GM19455 (cell line): Measurements from ENCODE around the gene CIDEB.
"Not testable (repeated sequence)": the region's sequence is repeated elsewhere in the genome, so short reads cannot be mapped to it uniquely, and the experiment has no call there.

Source experiments
- ATAC-seq: cut with Tn5 transposase; IDR thresholded peaks from one replicate; pipeline ENCODE4 v1.9.1; 2021; ENCODE audit not compliant: unreplicated experiment

The CIDEB gene

GRCh38 chr14:24332268-24332993 is 24.7 kb upstream of the CIDEB start:
- peak; percentile 67 for ATAC-seq

GRCh38 chr14:24331731-24332267 is 24.0 kb upstream of the CIDEB start:
- ATAC-seq: no peak

GRCh38 chr14:24330973-24331674 is 23.3 kb upstream of the CIDEB start:
- no peak for ATAC-seq

- no peak for ATAC-seq
Measured at GRCh38 chr14:24329736-24330135, 22.0 kb upstream of the CIDEB start.

GRCh38 chr14:24329073-24329663 is 21.4 kb upstream of the CIDEB start:
- no peak for ATAC-seq

GRCh38 chr14:24327914-24328313 is 20.1 kb upstream of the CIDEB start:
- not testable (repeated sequence) for ATAC-seq

GRCh38 chr14:24327303-24327702 is 19.5 kb upstream of the CIDEB start:
- no peak for ATAC-seq

GRCh38 chr14:24325963-24326362 is 18.2 kb upstream of the CIDEB start:
- no peak for ATAC-seq

- no peak for ATAC-seq
Measured at GRCh38 chr14:24325041-24325530, 17.3 kb upstream of the CIDEB start.

- no peak for ATAC-seq
Measured at GRCh38 chr14:24324024-24324423, 16.2 kb upstream of the CIDEB start.

GRCh38 chr14:24323341-24323740 is 15.6 kb upstream of the CIDEB start:
- ATAC-seq: no peak

GRCh38 chr14:24322672-24323071 is 14.9 kb upstream of the CIDEB start:
- ATAC-seq: no peak

GRCh38 chr14:24321212-24321975 is 13.6 kb upstream of the CIDEB start:
- no peak for ATAC-seq

GRCh38 chr14:24317141-24317928 is 9.6 kb upstream of the CIDEB start:
- no peak for ATAC-seq

GRCh38 chr14:24316597-24316950 is 8.8 kb upstream of the CIDEB start:
- ATAC-seq: no peak

GRCh38 chr14:24315807-24316596 is 8.2 kb upstream of the CIDEB start:
- no peak for ATAC-seq

- ATAC-seq: no peak
Measured at GRCh38 chr14:24315243-24315806, 7.5 kb upstream of the CIDEB start.

GRCh38 chr14:24314377-24315193 is 6.8 kb upstream of the CIDEB start:
- ATAC-seq: no peak
